Middle frontal gyrus (tissue), 1 donor: ENCODE results near the gene SGSM2.

Experiments
- DNase-seq: peaks from one replicate; pipeline ENCODE4 v3.0.0-alpha.2; 2015; ENCODE audit warnings: low spot score; ENCODE audit errors: extremely low spot score

Gene SGSM2

GRCh38 chr17:2335726-2336214, 1.5 kb upstream of the SGSM2 start:
- no peak for DNase-seq

- peak; percentile 88 for DNase-seq
These were observed 968 bp upstream of the SGSM2 start, which contains the start of gene TSR1 for GRCh38 chr17:2336215-2336851. Gene TSR1, minus strand, starts transcription at chr17:2336457. Its CDS starts 30 bp downstream, at chr17:2336427.

- no peak for DNase-seq
These were observed 428 bp downstream of the SGSM2 start for GRCh38 chr17:2337544-2338314.

DNA sequence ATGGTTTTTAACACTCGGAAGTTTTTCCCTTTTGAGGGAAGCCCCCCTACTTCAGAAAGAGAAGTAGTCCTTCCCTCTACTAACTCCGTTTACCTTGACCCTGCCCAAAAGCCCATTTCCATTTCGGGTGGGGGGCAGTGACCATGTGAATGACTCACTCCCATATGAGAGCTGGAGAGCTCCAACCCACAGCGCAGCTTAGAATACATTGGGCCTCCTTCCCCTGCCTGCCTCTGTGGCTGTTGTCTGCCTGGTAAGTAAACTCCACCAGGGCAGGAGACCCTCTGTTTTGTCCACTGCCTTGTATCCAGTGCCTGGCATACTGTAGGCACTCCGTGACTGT, 985 bp downstream of the SGSM2 start:
- DNase-seq: no peak

DNA sequence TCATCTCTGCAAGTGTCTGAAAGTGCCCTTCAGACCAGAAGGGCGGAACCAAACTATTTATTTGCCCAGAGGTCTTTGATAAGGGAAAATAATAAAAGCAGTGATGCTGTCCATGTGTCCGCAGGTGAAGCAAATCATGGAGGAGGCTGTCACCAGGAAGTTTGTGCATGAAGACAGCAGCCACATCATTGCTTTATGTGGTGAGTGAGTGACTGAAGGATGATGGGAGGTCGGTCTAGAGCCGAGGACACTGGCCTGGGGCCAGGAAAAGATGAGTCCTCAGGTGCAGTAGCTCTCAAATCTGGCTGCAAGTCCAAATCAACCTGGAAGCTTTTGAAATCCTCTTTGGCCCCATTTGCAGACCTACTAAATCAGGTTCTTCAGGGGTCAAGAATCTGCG, 6.1 kb downstream of the SGSM2 start:
- no peak for DNase-seq

GRCh38 chr17:2344528-2344927, 7.2 kb downstream of the SGSM2 start:
- no peak for DNase-seq

- no peak for DNase-seq
These were observed 9.2 kb downstream of the SGSM2 start for GRCh38 chr17:2346475-2346874.

DNA sequence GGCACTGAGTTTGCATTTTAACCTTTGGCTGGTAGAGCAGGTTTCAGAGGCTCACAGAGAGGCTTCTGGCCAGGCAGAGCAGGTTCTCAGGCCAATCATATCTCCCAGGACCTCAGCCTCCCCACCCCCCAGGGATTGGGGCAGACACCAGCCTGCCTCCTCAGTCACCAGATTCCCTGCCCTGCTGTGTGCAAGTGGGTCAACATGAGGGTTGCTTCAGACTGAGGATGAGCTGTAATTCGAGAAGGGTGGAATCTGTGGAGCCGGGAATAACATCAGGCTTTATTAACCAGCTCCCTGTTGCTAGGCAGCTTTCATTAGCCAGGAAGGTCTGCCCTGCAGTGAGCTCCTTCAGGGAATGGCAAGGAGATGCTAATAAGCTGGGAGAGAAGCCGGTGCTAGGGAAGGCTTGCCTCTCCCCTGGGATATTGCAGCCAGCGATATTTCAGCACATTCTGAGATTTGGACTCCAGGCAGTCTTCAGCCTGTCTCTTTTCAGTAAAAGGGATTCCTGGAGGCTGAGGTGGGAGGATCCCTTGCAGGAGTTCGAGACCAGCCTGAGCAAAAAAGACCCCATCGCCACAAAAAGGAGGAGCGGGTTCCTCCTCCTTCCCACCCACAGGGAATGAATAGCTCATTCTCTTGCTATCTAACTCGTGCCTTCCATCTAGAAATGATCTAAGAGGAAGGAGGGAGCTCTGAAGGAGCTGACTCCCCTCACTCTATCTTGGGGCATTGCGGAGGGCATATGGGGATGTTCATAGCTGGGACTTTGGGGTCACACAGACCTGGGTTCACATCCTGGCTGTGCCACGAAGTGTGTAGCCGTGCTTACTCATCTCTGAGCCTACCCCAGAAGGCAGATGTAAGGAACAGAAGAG, 10.7 kb downstream of the SGSM2 start:
- peak; percentile 10 for DNase-seq

DNA sequence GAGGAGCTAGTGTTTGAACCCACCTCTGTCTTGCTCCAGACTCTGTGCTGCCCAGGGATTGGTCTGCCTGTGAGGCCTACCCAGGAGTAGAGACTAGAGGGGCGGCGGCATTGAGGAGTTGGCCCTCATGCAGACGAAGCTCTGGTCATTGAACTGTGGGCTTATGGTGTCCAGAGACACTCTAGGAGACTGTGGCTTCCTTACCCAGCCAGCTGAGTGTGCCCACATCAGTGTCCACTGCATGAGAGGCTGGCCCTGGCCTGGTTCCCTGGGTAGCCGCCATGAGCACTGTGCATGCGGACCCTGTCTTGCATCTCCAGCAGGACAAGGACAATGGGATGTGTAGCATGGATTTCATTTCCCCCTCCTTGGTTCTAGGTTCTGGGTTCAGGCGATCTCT, 14.0 kb downstream of the SGSM2 start:
- DNase-seq: no peak

DNA sequence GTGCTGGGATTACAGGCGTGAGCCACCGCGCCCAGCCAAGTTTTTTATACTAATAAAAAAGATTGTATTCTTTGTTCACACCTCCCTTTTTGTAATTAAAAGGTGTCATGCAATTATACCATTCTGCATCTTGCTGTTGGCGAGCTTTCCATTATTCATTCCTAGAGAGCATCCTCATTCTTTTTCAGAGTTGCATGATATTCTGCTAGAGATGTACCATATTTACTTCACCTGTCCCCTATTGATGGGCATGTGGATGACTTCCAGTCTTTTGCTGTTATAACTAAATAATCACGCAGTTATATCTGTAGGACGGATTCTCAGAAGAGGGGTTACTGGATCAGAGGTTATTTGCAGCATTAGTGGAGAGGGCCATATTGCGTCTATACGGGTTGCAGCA, 17.0 kb downstream of the SGSM2 start:
- DNase-seq: no peak

- DNase-seq: no peak
These were observed 19.9 kb downstream of the SGSM2 start for GRCh38 chr17:2357237-2357636.

DNA sequence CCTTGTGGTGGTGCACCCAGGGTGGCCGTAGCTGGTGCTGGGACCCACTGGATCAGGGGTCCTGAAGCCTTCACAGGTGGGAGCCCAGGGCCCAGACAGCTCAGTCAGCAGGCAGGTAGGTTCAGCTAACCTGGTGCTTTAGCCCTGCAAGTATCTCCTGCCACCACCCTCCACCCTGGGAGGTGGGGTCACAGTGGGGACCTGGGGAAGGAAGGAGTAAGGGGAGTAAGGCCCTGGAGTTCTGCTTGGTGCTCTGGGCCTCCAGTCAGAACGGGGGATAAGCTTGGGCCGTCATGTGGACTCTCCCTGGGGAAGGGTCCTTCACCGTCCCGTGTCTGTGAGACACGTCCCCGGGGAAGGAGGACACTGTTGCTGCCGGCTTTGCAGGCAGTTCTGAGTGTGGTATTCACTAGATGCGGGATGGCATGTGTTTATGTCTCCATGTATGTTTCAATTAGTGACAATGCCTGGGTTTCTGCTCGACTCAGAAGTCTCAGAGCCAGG, 20.7 kb downstream of the SGSM2 start:
- no peak for DNase-seq

DNA sequence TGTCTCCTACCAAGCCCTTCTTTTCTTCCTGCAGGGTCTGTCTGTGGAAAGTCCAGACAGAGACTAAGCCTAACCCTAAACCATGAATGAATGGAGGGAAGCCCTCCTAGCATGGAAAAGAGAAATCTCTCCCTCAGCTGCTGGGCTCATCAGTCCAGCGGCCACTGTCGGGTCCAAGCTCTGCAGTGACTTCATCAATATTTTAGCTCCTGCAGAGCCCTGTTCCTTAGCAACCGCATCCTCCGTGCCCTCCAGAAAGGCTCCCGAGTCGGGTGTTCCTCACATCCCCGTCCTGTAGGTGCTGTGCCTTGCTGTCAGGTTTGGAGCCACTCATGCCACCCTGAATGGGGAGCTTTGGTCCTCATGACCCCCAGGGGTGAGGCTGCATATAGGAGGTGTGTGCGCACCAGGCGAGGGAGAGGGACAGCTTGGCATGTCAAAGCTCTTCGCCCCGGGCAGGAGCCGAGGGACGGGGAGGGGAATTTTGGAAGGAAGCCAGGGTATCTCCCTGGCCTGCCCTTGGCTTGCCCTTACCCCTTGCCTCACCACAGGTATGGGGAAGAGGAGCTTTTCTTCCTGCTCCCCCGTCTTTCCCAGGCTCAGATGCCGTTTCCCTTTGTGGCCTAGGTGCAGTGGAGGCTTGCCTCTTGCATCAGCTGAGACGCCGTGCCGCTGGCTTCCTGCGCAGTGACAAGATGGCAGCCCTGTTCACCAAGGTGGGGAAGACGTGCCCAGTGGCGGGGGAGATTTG, 23.9 kb downstream of the SGSM2 start:
- DNase-seq: no peak

DNA sequence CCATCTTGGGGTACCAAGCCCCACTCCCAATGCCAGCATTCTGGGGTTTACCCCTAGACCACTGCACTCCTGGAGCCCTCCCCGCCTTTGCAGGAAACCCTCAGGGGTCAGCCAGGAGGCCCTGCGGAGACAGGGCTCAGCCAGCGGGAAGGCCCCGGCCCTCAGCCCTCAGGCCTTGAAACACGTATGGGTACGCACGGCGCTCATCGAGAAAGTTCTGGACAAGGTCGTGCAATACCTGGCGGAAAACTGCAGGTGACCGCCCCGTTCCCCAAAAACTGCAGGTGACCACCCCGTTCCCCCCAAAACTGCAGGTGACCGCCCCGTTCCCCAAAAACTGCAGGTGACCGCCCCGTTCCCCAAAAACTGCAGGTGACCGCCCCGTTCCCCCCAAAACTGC, 24.7 kb downstream of the SGSM2 start:
- no peak for DNase-seq

DNA sequence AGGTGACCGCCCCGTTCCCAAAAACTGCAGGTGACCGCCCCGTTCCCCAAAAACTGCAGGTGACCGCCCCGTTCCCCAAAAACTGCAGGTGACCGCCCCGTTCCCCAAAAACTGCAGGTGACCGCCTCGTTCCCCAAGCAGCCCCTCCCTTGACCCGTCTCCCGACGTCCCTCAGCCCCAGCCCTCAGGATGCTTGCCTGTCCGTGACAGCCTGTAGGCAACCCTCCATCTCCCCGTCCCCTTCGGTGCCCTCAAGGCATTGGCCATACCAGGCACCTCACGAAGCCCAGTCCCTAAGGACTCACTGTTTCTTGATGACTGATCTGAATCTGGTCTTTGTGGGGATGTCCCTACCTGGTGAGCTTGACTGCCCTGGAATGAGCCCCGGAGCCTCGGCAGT, 25.1 kb downstream of the SGSM2 start:
- DNase-seq: no peak

GRCh38 chr17:2362881-2363280, 25.6 kb downstream of the SGSM2 start:
- DNase-seq: no peak

- DNase-seq: no peak
These were observed 26.0 kb downstream of the SGSM2 start for GRCh38 chr17:2363318-2363717.

DNA sequence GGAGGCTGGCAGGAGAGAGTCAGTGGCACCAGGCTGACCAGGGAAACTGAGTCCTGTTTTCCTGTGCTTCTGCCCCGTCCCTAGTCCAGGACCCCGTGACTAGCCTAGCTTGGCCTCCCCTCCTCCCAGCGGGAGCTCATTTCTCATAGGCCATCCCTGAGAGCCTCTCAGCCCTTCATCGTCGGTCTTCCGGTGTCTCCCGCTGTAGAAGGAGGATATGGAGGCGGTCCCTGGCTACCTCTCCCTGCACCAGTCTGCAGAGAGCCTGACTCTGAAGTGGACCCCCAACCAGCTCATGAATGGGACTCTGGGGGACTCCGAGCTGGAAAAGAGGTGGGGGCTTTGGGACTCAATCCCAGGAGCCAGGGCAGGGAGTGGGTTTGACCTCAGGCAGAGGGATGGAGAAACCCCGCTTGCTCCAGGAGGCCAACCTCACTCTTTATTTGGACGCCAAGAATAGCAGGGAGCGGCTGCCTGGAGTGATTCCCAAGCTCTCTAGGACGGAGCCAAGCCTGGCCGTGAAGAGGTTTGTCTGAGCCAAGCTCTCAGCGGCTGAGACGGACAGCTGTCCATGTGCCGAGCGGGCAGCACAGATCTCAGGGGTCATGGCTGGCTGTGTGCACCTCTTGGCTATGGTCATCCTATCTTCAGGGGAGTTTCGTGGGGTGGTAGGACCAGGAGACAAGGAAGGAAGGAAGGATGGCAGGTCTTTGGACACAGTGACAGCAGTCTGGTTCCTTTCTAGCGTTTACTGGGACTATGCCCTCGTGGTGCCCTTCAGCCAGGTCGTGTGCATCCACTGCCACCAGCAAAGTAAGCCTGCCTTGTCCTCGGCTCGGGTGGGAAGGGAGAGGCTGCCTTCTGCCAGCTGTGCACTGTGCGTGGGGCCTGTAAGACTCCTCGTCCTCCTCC, 26.8 kb downstream of the SGSM2 start:
- DNase-seq: no peak

GRCh38 chr17:2364763-2365116, 27.4 kb downstream of the SGSM2 start:
- DNase-seq: no peak

GRCh38 chr17:2365132-2365531, 27.8 kb downstream of the SGSM2 start:
- DNase-seq: no peak
